Gastrocnemius medialis (tissue), 4 donors: Measurements from ENCODE around the gene CCDC40.

Source experiments
- CTCF ChIP-seq, 5 experiments: fragments of 450-650 bp in 3 of 5; fragments of 200-600 bp in 2 of 5; sonication (generic) in 2 of 5; IDR thresholded peaks in 4 of 5; conservative IDR thresholded peaks in 1 of 5; 1 replicate in 4 of 5; 2 replicates in 1 of 5; pipeline ENCODE4 v1.5.1; 2016 to 2019; ENCODE audit warnings: antibody characterized with exemption in 5 of 5, mild to moderate bottlenecking in 3 of 5, moderate library complexity in 3 of 5
- POLR2A ChIP-seq, 2 donors: fragments of 450-650 bp; IDR thresholded peaks; one replicate each; pipeline ENCODE4 v1.6.1; 2017; ENCODE audit warnings: antibody characterized with exemption in 2 of 2, mild to moderate bottlenecking in 2 of 2, moderate library complexity in 2 of 2

GRCh38 chr17:79988185-79988971 lies 48.1 kb upstream of the CCDC40 start:
- no peak for TF ChIP-seq CTCF (IDR thresholded peaks at IDR 0.05 in 4 of 5, conservative IDR thresholded peaks at IDR 0.05 in 1 of 5)
- no peak for TF ChIP-seq POLR2A (IDR thresholded peaks at IDR 0.05)
